Esophagus (tissue), 2 donors: Measurements from ENCODE around the gene NPAS3. TPM values are rescaled to one million over a fixed set of nuclear protein-coding genes. Genes with fewer than 3 reads are reported as not detected.

ENCODE experiments used
- H3K27ac ChIP-seq, 2 donors: one replicate each; pipeline ENCODE4 v1.5.1; 2013; ENCODE audit warnings: low read depth in 2 of 2, mild to moderate bottlenecking in 2 of 2, inconsistent platforms in 1 of 2, low read length in 1 of 2, moderate library complexity in 1 of 2
- H3K27me3 ChIP-seq, 2 donors: one replicate each; pipeline ENCODE4 v1.6.1; 2013; ENCODE audit warnings: low read length in 2 of 2, control low read depth in 1 of 2, mild to moderate bottlenecking in 1 of 2; ENCODE audit not compliant: insufficient read depth in 2 of 2, control insufficient read depth in 1 of 2
- H3K36me3 ChIP-seq, 2 donors: one replicate each; pipeline ENCODE4 v1.6.1; 2013; ENCODE audit warnings: low read length in 1 of 2; ENCODE audit not compliant: control insufficient read depth in 2 of 2, insufficient read depth in 2 of 2
- H3K4me1 ChIP-seq, 2 donors: one replicate each; pipeline ENCODE4 v1.6.1; 2013; ENCODE audit warnings: low read length in 1 of 2; ENCODE audit not compliant: control insufficient read depth in 2 of 2, insufficient read depth in 2 of 2
- H3K4me3 ChIP-seq, 2 donors: one replicate each; pipeline ENCODE4 v1.5.1; 2013; ENCODE audit warnings: low read length in 2 of 2, mild to moderate bottlenecking in 2 of 2, low read depth in 1 of 2, moderate library complexity in 1 of 2
- H3K9me3 ChIP-seq, 2 donors: one replicate each; pipeline ENCODE4 v1.6.1; 2013; ENCODE audit warnings: mild to moderate bottlenecking in 2 of 2, low read depth in 1 of 2, low read length in 1 of 2, moderate library complexity in 1 of 2; ENCODE audit not compliant: control insufficient read depth in 2 of 2, insufficient read depth in 1 of 2
- WGBS, 2 donors: extraction: QIAGEN DNeasy Blood & Tissue Kit; methylation state at CpG; one replicate each; pipeline ENCODE4 v1.1.7; 2013; 5-methylcytosine and 5-hydroxymethylcytosine counted together
- polyA plus RNA-seq, 2 donors: library from polyadenylated mRNA; stranded (reverse); fragments of 200-250 nt; gene quantifications; one replicate each; pipeline ENCODE4 v1.2.3, GENCODE V29; 2013
- donor health status: healthy with polysubstance abuse.
- donor health status: Bipolar disorder and iron deficiency.

Gene NPAS3
- polyA plus RNA-seq, 2 donors = 0.08 to 0.13 TPM

DNA sequence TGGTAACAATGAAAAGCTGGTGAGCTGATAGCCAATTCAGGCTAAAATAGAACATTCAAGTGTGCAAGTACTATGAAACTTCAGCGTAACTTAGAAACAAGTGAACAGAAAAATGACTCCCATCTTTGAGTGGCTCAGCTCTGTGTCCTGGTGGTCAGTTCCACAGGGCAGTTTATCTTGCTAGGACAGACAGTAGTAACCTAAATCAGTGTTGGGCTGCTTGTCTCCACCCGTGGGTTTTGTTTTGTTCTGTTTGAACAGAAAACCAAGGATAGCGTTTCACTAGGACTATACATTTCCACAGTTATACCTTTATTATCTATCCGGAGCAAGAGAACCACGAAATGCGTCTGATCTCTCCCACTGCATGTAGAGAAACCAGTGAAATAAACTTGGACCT, 544.4 kb downstream of the NPAS3 start:
- 88 to 90% methylated on average over 6 of the region's 6 CpGs for WGBS, 2 donors
- H3K9me3 ChIP-seq = no peaks in the 10 kb centered on the region
- no peaks in the 10 kb centered on the region for H3K4me1 ChIP-seq
- H3K27ac ChIP-seq = no peak overlapping the region
- no peak overlapping the region for H3K4me3 ChIP-seq
- H3K27me3 ChIP-seq = no peaks in the 10 kb centered on the region
- no peaks in the 10 kb centered on the region for H3K36me3 ChIP-seq

DNA sequence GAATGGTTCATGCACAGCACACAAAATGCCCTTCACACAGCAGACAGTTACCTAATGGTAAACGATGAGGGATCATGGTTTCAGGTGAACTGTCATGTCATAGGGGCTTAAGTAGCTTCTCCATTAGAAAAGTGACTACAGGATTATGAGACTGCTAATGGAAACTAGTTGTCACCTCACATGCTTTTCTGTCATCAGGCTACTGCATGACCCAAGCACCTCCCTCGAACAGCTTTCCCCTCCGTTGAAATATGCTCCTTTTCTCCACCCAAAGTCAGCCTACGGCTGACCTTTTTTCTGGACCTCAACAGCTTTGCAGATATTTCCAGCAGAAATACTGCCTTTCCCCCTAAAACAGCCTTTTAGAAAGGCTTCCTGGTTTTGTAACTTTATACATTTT, 544.9 kb downstream of the NPAS3 start:
- Histone ChIP-seq H3K27ac (no peak overlapping the region), H3K36me3 (no peaks in the 10 kb centered on the region), H3K9me3 (no peaks in the 10 kb centered on the region), H3K4me3 (no peak overlapping the region), H3K27me3 (no peaks in the 10 kb centered on the region), H3K4me1 (no peaks in the 10 kb centered on the region)
- 77 to 81% methylated on average over 4 of the region's 4 CpGs for WGBS, 2 donors

DNA sequence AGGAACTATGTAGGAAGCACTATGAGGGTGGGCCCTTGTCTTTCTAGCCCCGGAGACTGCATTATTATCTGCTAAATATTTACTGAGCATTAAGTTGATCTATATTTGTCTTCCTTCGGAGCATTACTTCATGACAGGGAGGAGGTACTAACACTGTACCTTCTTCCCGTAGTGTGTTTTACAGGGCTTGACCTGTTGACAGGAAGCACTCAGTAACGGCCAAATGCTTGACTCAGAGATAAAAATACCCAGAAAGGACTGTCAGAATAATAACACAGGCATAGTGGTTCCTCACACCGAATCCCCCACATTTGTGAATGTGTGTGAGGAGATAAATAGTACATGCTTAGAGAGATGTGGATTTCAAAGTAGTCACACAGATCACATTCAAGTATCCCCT, 545.6 kb downstream of the NPAS3 start:
- Histone ChIP-seq H3K4me1 (no peaks in the 10 kb centered on the region), H3K4me3 (no peak overlapping the region), H3K36me3 (no peaks in the 10 kb centered on the region), H3K27ac (no peak overlapping the region), H3K9me3 (no peaks in the 10 kb centered on the region), H3K27me3 (no peaks in the 10 kb centered on the region)
- 46 to 52% methylated on average over 5 of the region's 5 CpGs for WGBS, 2 donors

GRCh38 chr14:33486332-33486890, 547.7 kb downstream of the NPAS3 start:
- Histone ChIP-seq H3K36me3 (no peaks in the 10 kb centered on the region), H3K27me3 (no peaks in the 10 kb centered on the region), H3K4me1 (no peaks in the 10 kb centered on the region), H3K4me3 (no peak overlapping the region), H3K9me3 (no peaks in the 10 kb centered on the region), H3K27ac (no peak overlapping the region)
- 63 to 72% methylated on average over 2 of the region's 2 CpGs for WGBS, 2 donors

GRCh38 chr14:33488582-33488981, 549.9 kb downstream of the NPAS3 start:
- no peaks in the 10 kb centered on the region for H3K4me1 ChIP-seq
- no peaks in the 10 kb centered on the region for H3K27me3 ChIP-seq
- no peaks in the 10 kb centered on the region for H3K9me3 ChIP-seq
- no peak overlapping the region for H3K4me3 ChIP-seq
- WGBS, 2 donors = 72 to 80% methylated on average over 5 of the region's 5 CpGs
- no peak overlapping the region for H3K27ac ChIP-seq
- H3K36me3 ChIP-seq = no peaks in the 10 kb centered on the region

DNA sequence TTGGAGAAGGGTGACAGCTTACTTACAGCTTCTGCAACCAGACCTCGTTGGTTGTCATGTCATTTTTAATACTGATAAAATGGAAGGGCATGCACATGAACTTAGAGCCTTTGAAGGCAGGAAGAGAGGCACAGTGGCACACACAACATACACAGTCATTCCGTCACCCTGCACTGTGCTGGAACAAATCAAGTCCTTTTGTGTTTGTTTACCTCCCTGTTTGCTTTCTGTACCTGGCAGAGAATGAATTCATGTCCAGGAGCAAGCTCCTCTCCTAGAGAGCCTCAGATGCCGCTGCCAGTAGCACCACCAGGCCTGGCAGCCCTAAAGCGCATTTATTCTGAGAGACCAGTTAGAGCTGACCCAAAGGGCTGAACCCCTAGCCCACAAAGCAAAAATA, 551.9 kb downstream of the NPAS3 start:
- H3K27me3 ChIP-seq = no peaks in the 10 kb centered on the region
- H3K27ac ChIP-seq = no peak overlapping the region
- no peaks in the 10 kb centered on the region for H3K9me3 ChIP-seq
- H3K4me1 ChIP-seq = no peaks in the 10 kb centered on the region
- 73 to 76% methylated on average over 4 of the region's 4 CpGs for WGBS, 2 donors
- H3K36me3 ChIP-seq = no peaks in the 10 kb centered on the region
- no peak overlapping the region for H3K4me3 ChIP-seq

DNA sequence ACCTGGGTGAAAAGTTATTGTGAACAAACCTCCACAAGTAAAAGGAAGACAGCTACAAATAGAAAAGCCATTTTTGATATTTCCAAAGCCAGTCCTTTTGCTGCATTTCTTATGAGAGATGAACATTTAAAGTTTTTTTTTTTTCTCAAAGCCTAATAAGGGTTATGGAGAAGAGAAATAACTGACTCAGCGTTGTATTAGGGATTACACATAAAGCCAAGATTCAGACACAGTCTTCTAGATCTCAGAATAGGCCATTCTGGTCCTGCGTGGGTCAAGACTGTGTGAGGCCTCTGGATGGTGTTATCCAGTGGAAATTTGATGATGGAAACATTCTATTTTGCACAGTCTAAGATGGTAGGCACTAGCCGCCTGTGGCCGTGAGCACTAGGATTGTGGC, 552.4 kb downstream of the NPAS3 start:
- 87 to 91% methylated on average over 4 of the region's 4 CpGs for WGBS, 2 donors
- Histone ChIP-seq H3K27me3 (no peaks in the 10 kb centered on the region), H3K4me1 (no peaks in the 10 kb centered on the region), H3K36me3 (no peaks in the 10 kb centered on the region), H3K27ac (no peak overlapping the region), H3K9me3 (no peaks in the 10 kb centered on the region), H3K4me3 (no peak overlapping the region)

DNA sequence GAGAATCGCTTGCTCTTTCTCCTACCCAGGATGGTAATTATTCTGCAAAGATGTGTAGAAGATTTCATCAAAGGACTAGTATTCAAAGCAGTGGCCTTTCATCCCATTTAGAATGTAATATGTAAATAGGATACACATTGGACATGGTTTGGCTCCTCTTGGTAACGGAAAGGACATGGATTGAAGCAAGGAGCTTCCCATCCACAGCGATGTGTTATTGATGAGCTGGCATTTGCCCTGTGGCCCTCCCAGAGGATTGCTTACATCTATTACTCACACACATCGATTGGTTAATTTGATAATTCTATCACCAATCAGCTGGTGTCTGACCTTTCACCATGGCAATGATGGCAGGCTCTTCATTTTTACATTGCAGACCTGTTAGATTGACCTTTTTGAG, 553.8 kb downstream of the NPAS3 start:
- Histone ChIP-seq H3K4me3 (no peak overlapping the region), H3K36me3 (no peaks in the 10 kb centered on the region), H3K27me3 (no peaks in the 10 kb centered on the region), H3K27ac (no peak overlapping the region), H3K4me1 (no peaks in the 10 kb centered on the region), H3K9me3 (no peaks in the 10 kb centered on the region)
- WGBS, 2 donors = 83 to 88% methylated on average over 4 of the region's 4 CpGs

GRCh38 chr14:33493266-33493665, 554.6 kb downstream of the NPAS3 start:
- Histone ChIP-seq H3K36me3 (no peaks in the 10 kb centered on the region), H3K4me3 (no peak overlapping the region), H3K27me3 (no peaks in the 10 kb centered on the region), H3K27ac (no peak overlapping the region), H3K4me1 (no peaks in the 10 kb centered on the region), H3K9me3 (no peaks in the 10 kb centered on the region)
- WGBS, 2 donors = 71 to 76% methylated on average over 6 of the region's 6 CpGs

DNA sequence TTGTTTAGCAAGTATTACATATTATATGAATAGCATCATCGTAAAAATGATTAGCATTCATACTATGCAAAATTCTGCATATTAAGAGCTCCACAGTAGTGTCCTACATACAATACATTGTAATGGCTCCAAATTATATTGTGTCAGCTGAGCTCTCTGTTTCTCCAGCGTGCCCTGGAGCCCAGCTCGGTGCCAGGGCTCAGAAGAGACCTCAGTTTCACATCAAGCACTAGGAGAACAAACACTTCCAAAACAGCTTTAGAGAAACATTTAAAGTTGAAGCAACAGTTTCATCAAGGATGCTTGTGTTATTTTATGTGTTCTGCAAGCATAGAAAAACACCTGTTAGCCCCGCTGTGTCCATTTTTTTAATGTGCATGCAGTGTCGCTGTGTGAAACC, 555.3 kb downstream of the NPAS3 start:
- Histone ChIP-seq H3K36me3 (no peaks in the 10 kb centered on the region), H3K9me3 (no peaks in the 10 kb centered on the region), H3K4me3 (no peak overlapping the region), H3K27ac (no peak overlapping the region), H3K4me1 (no peaks in the 10 kb centered on the region), H3K27me3 (no peaks in the 10 kb centered on the region)
- 87 to 91% methylated on average over 5 of the region's 5 CpGs for WGBS, 2 donors
